Measurements from ENCODE around the gene AQP1. TPM values are rescaled to one million over a fixed set of nuclear protein-coding genes. Genes with fewer than 3 reads are reported as not detected.
A peak's percentile ranks its signal among the peaks of the same experiment; 100 is the strongest.

AQP1 gene
- total RNA-seq, 3 donors from 2014 or later = 132 to 213 (median 177) TPM

DNA sequence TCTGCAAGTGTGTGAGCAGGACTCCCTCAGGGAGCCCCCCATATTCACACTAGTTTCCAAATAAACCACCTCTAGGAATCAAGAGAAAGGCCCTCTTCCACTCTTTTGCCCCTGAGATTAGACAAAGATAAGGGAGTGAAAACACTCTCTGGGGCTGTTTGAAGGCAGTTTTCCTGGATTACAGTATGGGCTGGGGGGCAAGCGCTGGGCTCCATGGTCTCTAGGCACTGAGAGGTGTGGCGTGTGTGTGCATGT lies 1.0 kb downstream of the AQP1 start:
- DNase-seq (ENCODE audit: low spot score in 2 of 2) = no peak
- Histone ChIP-seq H3K4me3 (peak overlapping the region; percentile 45 to 55 (median 46)), H3K9me3 (no peaks in the 10 kb centered on the region), H3K27ac (peak overlapping the region in 1 of 2 donors; percentile 30), H3K36me3 (no peaks in the 10 kb centered on the region), H3K27me3 (no peaks in the 10 kb centered on the region), H3K4me1 (peaks cover 3 to 7% of the 10 kb centered on the region in 2 donors)
- TF ChIP-seq POLR2A (IDR thresholded peaks at IDR 0.05) (no peak), POLR2AphosphoS5 (IDR thresholded peaks at IDR 0.05) (no peak)
- TF ChIP-seq, protein P1, sequence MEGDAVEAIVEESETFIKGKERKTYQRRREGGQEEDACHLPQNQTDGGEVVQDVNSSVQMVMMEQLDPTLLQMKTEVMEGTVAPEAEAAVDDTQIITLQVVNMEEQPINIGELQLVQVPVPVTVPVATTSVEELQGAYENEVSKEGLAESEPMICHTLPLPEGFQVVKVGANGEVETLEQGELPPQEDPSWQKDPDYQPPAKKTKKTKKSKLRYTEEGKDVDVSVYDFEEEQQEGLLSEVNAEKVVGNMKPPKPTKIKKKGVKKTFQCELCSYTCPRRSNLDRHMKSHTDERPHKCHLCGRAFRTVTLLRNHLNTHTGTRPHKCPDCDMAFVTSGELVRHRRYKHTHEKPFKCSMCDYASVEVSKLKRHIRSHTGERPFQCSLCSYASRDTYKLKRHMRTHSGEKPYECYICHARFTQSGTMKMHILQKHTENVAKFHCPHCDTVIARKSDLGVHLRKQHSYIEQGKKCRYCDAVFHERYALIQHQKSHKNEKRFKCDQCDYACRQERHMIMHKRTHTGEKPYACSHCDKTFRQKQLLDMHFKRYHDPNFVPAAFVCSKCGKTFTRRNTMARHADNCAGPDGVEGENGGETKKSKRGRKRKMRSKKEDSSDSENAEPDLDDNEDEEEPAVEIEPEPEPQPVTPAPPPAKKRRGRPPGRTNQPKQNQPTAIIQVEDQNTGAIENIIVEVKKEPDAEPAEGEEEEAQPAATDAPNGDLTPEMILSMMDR (IDR thresholded peaks at IDR 0.05) = no peak
- intact Hi-C loops (cut with DNase I; ENCODE audit: low total_unique reads) = loop anchor here (10.0 kb wide), 1 partner anchor 98 kb away; no protein-coding TSS in a partner anchor

DNA sequence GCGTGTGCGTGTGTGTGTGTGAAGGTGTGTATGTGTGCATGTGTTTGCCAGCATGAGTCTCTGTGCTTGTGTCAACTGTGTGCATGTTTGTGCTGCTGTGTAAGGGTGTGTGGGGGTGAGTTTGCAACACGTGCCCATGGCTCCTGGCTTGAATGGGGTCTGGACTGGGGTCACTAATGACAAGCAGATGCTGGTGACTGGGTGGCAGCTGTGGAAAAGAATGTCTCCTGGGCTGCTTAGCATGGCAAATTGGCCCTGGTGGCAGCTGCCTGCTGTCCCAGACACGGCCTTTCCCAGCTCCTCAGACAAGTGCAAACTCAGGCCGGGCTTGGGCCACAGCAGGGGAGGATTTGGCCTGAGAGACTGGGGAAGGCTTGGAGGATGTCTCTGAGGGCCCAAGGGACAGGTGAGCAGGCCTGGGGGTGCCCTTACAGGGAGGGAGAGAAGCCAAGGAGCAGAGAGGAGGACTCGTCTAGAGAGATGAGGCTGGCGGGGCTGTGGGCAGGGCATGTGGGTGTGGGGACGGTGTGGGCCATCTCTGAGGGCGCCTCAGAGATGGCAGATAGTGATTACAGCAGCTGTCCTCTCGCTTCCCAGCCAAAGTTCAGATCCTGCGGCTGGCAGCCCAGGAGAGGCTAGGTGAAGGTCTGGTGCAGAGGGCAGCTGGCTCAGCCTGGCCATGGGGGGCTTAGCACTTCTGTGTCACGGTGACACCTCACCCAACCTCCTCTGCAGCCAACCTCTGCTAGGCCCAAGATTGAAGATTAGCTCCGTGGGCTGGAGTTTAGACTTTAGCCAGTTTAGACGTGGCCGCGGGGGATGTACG lies 1.5 kb downstream of the AQP1 start:
- Histone ChIP-seq H3K36me3 (no peaks in the 10 kb centered on the region), H3K27me3 (no peaks in the 10 kb centered on the region), H3K4me3 (peak overlapping the region; percentile 45 to 55 (median 46)), H3K27ac (peak overlapping the region; percentile 30 to 40), H3K4me1 (peaks cover 3 to 7% of the 10 kb centered on the region in 2 donors), H3K9me3 (no peaks in the 10 kb centered on the region)
- no peak for DNase-seq (ENCODE audit: low spot score in 2 of 2)
- no peak for TF ChIP-seq POLR2A (IDR thresholded peaks at IDR 0.05)
- TF ChIP-seq, protein P1 (IDR thresholded peaks at IDR 0.05) = no peak
- TF ChIP-seq POLR2AphosphoS5 (IDR thresholded peaks at IDR 0.05) = no peak
- intact Hi-C loops (cut with DNase I; ENCODE audit: low total_unique reads) = loop anchor here (10.0 kb wide), 1 partner anchor 98 kb away; no protein-coding TSS in a partner anchor

DNA sequence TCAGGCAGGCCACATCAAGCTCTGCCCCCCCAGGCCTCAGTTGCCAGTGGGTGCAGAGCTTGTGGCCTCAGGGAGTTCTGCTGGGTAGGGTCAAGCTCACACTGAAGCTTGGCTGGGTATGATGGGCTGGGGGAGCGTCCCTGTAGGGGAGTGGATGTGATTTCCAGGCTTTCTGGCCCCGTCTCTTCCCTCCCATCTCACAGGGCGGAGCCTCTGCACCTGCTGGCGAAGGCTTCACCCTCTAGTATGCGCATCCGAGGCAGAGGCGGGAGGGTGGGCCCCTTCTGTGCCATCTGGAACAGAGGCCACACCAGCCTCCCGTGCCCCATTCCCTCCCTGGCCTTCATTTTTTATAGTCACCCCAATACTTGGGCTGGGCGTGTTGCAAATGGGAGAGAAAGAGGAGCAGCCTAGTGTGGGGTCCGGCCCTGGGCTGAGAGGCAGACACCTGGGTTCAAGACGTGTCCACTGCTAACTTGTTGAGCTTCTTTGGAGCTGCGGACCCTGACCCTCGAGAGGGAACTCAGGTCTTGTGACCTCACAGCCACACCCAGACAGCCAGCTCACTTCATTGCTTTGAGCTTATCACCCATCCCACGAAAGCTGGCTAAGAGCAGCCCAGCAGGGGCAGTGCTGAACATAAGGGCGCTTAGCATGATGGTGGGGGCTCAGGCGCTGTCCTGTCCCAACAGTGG lies 2.3 kb downstream of the AQP1 start:
- peak overlapping the region; percentile 45 to 55 (median 46) for H3K4me3 ChIP-seq
- TF ChIP-seq POLR2A (IDR thresholded peaks at IDR 0.05) = no peak
- TF ChIP-seq, protein P1 (IDR thresholded peaks at IDR 0.05) = no peak
- TF ChIP-seq POLR2AphosphoS5 (IDR thresholded peaks at IDR 0.05) = no peak
- H3K27me3 ChIP-seq = no peaks in the 10 kb centered on the region
- no peaks in the 10 kb centered on the region for H3K36me3 ChIP-seq
- H3K9me3 ChIP-seq = no peaks in the 10 kb centered on the region
- peak overlapping the region; percentile 30 to 40 for H3K27ac ChIP-seq
- intact Hi-C loops (cut with DNase I; ENCODE audit: low total_unique reads) = loop anchor here (10.0 kb wide), 1 partner anchor 99 kb away; no protein-coding TSS in a partner anchor
- peaks cover 3 to 7% of the 10 kb centered on the region in 2 donors for H3K4me1 ChIP-seq
- no peak for DNase-seq (ENCODE audit: low spot score in 2 of 2)

DNA sequence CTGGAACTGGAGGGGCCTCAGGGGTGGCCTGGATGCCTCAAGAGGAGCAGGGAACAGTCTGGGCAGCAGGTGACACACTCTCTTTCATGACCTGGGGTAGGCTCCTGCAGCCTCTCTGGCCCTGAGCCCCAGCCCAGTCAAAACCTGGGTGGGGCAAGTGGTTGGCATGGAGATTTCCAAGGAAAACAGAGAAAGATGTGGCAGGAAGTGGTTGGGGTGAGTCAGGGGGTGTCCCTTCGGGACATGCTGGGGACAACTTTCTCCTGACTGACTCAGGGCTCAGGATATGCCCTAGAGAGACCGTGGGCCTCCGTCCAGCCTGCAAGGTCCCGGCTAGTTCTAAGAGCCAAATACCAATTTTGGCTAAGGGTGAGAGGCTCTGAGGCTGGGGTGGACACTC lies 2.9 kb downstream of the AQP1 start:
- Histone ChIP-seq H3K27me3 (no peaks in the 10 kb centered on the region), H3K9me3 (no peaks in the 10 kb centered on the region), H3K4me1 (peaks cover 3 to 7% of the 10 kb centered on the region in 2 donors), H3K4me3 (peak overlapping the region; percentile 45 to 55 (median 46)), H3K27ac (peak overlapping the region; percentile 30 to 40), H3K36me3 (no peaks in the 10 kb centered on the region)
- TF ChIP-seq, protein P1 (IDR thresholded peaks at IDR 0.05) = no peak
- TF ChIP-seq POLR2AphosphoS5 (IDR thresholded peaks at IDR 0.05) = no peak
- TF ChIP-seq POLR2A (IDR thresholded peaks at IDR 0.05) = no peak
- intact Hi-C loops (cut with DNase I; ENCODE audit: low total_unique reads) = loop anchor here (10.0 kb wide), 1 partner anchor 100 kb away; no protein-coding TSS in a partner anchor
- no peak for DNase-seq (ENCODE audit: low spot score in 2 of 2)
